Measurements from ENCODE around the gene TECPR2. TPM values are rescaled to one million over a fixed set of nuclear protein-coding genes. Genes with fewer than 3 reads are reported as not detected.

Gene TECPR2
- total RNA-seq, 1 donor from 2014 or later, result 8.4 TPM

- no peaks in the 10 kb centered on the region for H4K20me1 ChIP-seq (ENCODE audit: low read depth)
- no peak overlapping the region for H3K27ac Mint-ChIP-seq
- H3K36me3 Mint-ChIP-seq, result peaks cover 35% of the 10 kb centered on the region
- no peaks in the 10 kb centered on the region for H3F3A ChIP-seq (ENCODE audit: low read depth)
- no peak overlapping the region for H3K4me2 ChIP-seq
- no peaks in the 10 kb centered on the region for H3K9me3 ChIP-seq (ENCODE audit: low read depth)
- no peaks in the 10 kb centered on the region for H3K9me3 Mint-ChIP-seq
- no peaks in the 10 kb centered on the region for H3K36me3 ChIP-seq
- peaks cover 2% of the 10 kb centered on the region for H3K27me3 Mint-ChIP-seq (ENCODE audit: insufficient read depth, low read depth)
- H3K9ac ChIP-seq, result no peak overlapping the region
- no peak for DNase-seq (ENCODE audit: low spot score)
- no peaks in the 10 kb centered on the region for H3K4me1 Mint-ChIP-seq
- H3K4me1 ChIP-seq, result no peaks in the 10 kb centered on the region
- no peaks in the 10 kb centered on the region for H3K79me2 ChIP-seq (ENCODE audit: low read depth)
- no peaks in the 10 kb centered on the region for H3K27me3 ChIP-seq
- no peak overlapping the region for H3K4me3 Mint-ChIP-seq
- no peak for TF ChIP-seq EZH2 (IDR thresholded peaks at IDR 0.05)
- TF ChIP-seq, protein P1, sequence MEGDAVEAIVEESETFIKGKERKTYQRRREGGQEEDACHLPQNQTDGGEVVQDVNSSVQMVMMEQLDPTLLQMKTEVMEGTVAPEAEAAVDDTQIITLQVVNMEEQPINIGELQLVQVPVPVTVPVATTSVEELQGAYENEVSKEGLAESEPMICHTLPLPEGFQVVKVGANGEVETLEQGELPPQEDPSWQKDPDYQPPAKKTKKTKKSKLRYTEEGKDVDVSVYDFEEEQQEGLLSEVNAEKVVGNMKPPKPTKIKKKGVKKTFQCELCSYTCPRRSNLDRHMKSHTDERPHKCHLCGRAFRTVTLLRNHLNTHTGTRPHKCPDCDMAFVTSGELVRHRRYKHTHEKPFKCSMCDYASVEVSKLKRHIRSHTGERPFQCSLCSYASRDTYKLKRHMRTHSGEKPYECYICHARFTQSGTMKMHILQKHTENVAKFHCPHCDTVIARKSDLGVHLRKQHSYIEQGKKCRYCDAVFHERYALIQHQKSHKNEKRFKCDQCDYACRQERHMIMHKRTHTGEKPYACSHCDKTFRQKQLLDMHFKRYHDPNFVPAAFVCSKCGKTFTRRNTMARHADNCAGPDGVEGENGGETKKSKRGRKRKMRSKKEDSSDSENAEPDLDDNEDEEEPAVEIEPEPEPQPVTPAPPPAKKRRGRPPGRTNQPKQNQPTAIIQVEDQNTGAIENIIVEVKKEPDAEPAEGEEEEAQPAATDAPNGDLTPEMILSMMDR (IDR thresholded peaks at IDR 0.05), result no peak
- no peak for TF ChIP-seq EZH2phosphoT487 (IDR thresholded peaks at IDR 0.05)
- no peak overlapping the region for H2AFZ ChIP-seq (replicated peaks)
- H3K27ac ChIP-seq, result no peak overlapping the region
- no peak overlapping the region for H3K4me3 ChIP-seq
These were observed 106.5 kb downstream of the TECPR2 start for GRCh38 chr14:102469261-102469660.

DNA sequence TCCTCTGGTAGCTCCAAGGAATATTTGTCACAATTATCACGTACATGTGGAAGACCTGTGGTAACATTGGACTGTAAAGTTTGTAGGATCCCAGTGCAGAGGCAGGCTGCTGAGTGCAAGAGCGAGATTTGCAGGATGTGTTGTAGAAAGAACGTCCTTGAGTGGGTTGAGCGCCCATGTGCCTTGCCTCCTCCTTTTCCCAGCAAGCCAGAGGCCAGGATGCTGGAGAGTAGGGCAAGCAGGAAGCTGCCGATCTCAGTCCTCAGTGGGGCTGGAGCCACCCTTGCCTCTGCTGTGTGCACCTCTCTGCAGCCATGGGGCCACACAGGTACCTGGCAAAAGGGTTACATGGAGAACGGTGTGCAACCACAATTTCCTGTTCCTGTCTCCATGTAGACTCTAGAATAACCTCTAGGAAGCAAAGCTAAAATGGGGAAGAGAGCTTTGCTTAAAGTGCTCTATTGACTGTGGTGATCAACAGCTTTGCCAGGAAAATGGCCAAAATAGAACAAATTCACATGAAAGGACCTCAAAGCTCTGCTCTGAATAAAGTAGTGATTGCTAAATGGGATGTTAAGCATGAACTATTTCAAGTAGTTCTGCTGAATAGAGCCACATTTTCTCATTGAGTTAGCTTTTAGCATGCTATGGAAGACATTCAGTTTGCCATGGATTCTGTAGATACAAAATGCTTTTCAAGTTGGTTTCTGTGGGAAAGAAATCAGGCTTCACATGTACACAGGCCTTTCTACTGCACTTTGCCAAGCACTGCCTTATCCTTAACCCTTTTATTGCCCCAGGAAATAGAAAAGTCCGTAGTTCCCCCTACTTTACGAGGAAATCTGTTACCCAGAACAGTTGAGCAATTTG is 109.4 kb downstream of the TECPR2 start:
- H3K27me3 Mint-ChIP-seq (ENCODE audit: insufficient read depth, low read depth), result no peaks in the 10 kb centered on the region
- no peaks in the 10 kb centered on the region for H3K4me1 Mint-ChIP-seq
- H3K4me3 ChIP-seq, result no peak overlapping the region

DNA sequence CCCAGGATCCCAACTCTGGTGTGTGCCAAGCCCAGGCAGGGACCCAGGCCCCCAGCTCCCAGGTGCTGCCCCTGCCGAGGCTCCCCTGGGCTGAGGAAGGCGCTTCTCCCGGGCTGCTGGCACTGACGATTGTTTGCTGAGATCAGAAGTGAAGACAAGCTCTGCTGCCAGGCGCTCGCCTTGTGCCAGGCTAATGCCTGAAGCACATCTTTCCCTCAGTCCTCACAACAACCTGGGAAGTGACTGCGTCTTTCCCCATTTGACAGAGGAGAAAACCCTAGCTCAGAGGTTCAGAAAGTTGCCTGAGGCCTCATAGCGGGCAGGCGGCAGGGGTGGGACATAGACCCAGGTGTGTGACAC is 110.0 kb downstream of the TECPR2 start:
- H3K9ac ChIP-seq, result no peak overlapping the region

More for the DNA sequence above, 109.4 kb downstream of the TECPR2 start:
- no peaks in the 10 kb centered on the region for H3K9me3 Mint-ChIP-seq
- Histone ChIP-seq H3K9me3 (ENCODE audit: low read depth) (no peaks in the 10 kb centered on the region), H3K9ac (no peak overlapping the region), H3K79me2 (ENCODE audit: low read depth) (no peaks in the 10 kb centered on the region), H3K27ac (no peak overlapping the region), H2AFZ (replicated peaks) (no peak overlapping the region), H3K4me2 (no peak overlapping the region), H3K4me1 (no peaks in the 10 kb centered on the region), H3K36me3 (no peaks in the 10 kb centered on the region), H3K27me3 (no peaks in the 10 kb centered on the region), H3F3A (ENCODE audit: low read depth) (no peaks in the 10 kb centered on the region), H4K20me1 (ENCODE audit: low read depth) (no peaks in the 10 kb centered on the region)
- TF ChIP-seq, protein P1 (IDR thresholded peaks at IDR 0.05), result no peak
- TF ChIP-seq EZH2phosphoT487 (IDR thresholded peaks at IDR 0.05), result no peak
- no peak for TF ChIP-seq EZH2 (IDR thresholded peaks at IDR 0.05)
- no peak overlapping the region for H3K4me3 Mint-ChIP-seq
- H3K27ac Mint-ChIP-seq, result no peak overlapping the region
- no peak for DNase-seq (ENCODE audit: low spot score)
- H3K36me3 Mint-ChIP-seq, result peaks cover 26% of the 10 kb centered on the region

More for the DNA sequence above, 110.0 kb downstream of the TECPR2 start:
- no peak overlapping the region for H3K4me3 Mint-ChIP-seq
- H3K36me3 Mint-ChIP-seq, result peaks cover 23% of the 10 kb centered on the region
- Histone ChIP-seq H3K27ac (no peak overlapping the region), H4K20me1 (ENCODE audit: low read depth) (no peaks in the 10 kb centered on the region), H3K4me3 (no peak overlapping the region), H3K4me2 (no peak overlapping the region), H3K27me3 (no peaks in the 10 kb centered on the region), H3F3A (ENCODE audit: low read depth) (no peaks in the 10 kb centered on the region), H3K9me3 (ENCODE audit: low read depth) (no peaks in the 10 kb centered on the region), H3K79me2 (ENCODE audit: low read depth) (no peaks in the 10 kb centered on the region), H2AFZ (replicated peaks) (no peak overlapping the region), H3K36me3 (no peaks in the 10 kb centered on the region), H3K4me1 (no peaks in the 10 kb centered on the region)
- no peak overlapping the region for H3K27ac Mint-ChIP-seq
- H3K27me3 Mint-ChIP-seq (ENCODE audit: insufficient read depth, low read depth), result no peaks in the 10 kb centered on the region
- TF ChIP-seq EZH2 (IDR thresholded peaks at IDR 0.05), result no peak
- TF ChIP-seq, protein P1 (IDR thresholded peaks at IDR 0.05), result no peak
- no peaks in the 10 kb centered on the region for H3K9me3 Mint-ChIP-seq
- no peak for DNase-seq (ENCODE audit: low spot score)
- no peaks in the 10 kb centered on the region for H3K4me1 Mint-ChIP-seq

Measured in neural progenitor cell (in vitro differentiated cells).